IMR-90 (cell line): ENCODE data around the gene LATS1.

ENCODE experiments used
- CEBPB ChIP-seq: IDR thresholded peaks from 2 replicates; pipeline ENCODE4 v1.6.1; 2012; ENCODE audit warnings: low read depth, low read length, improper control_type of control experiment
- FOS ChIP-seq: fragments of 150-350 bp; IDR thresholded peaks from 2 replicates; pipeline ENCODE4 v1.6.1; 2016; ENCODE audit warnings: low read depth, low read length
- MAFK ChIP-seq: IDR thresholded peaks from 2 replicates; pipeline ENCODE4 v1.6.1; 2012; ENCODE audit warnings: low read depth, low read length, improper control_type of control experiment
- MAZ ChIP-seq: IDR thresholded peaks from 2 replicates; pipeline ENCODE4 v1.6.1; 2012; ENCODE audit warnings: low read depth, mild to moderate bottlenecking, low read length, improper control_type of control experiment, moderate library complexity, borderline replicate concordance
- POLR2A ChIP-seq: IDR thresholded peaks from 2 replicates; pipeline ENCODE4 v1.6.1; 2012; ENCODE audit warnings: mild to moderate bottlenecking, low read depth, low read length
- RAD21 ChIP-seq: IDR thresholded peaks from 2 replicates; pipeline ENCODE4 v1.6.1; 2012; ENCODE audit warnings: low read length, improper control_type of control experiment
- RFX5 ChIP-seq: IDR thresholded peaks from 2 replicates; pipeline ENCODE4 v1.8.0; 2012; ENCODE audit warnings: low read depth, mild to moderate bottlenecking, low read length, moderate library complexity
- TF ChIP-seq, protein P1 (sequence below): conservative IDR thresholded peaks from 2 replicates; pipeline ENCODE4 v1.5.1; 2012; ENCODE audit warnings: mild to moderate bottlenecking, low read depth, low read length, improper control_type of control experiment
- TF ChIP-seq, protein P2 (sequence below): fragments of 150-350 bp; IDR thresholded peaks from 2 replicates; pipeline ENCODE4 v1.6.1; 2016; ENCODE audit warnings: low read depth, mild to moderate bottlenecking, low read length, moderate library complexity, borderline replicate concordance

DNA sequence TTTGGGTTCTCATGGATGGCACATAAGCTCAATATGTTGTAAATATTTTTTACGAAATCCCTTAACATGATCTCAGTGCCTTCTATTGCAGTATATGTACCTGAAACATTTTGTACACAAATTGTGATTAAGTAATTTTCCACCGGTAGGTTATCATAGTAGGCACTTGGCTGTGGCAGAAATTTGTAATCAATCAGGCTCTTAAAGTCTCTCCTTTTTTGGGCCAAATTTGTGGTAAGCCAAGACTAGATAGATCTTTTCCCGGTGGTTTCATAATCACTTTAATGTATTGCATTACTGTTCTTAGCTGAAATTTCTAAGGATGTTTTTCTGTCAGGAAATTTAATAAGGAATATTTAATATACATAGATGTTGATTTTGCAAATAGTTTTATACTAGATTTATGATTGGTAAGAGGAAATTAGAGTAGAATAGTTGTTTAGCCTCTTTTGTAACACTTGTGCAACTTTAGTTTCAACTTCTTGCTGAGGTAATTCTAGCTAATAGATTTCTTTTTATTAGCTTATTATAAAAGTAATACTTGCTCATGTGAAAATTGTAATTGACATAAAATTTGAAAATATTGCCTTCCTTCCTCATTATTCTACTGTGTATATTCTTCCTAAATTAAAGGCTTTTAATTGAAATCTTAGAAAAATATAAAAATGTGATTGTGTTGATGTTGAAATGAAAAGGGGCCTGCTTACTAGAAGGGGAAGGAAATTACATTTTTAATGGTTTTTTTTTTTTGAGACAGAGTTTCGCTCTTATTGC, 34.9 kb upstream of the LATS1 start:
- TF ChIP-seq, protein P1, sequence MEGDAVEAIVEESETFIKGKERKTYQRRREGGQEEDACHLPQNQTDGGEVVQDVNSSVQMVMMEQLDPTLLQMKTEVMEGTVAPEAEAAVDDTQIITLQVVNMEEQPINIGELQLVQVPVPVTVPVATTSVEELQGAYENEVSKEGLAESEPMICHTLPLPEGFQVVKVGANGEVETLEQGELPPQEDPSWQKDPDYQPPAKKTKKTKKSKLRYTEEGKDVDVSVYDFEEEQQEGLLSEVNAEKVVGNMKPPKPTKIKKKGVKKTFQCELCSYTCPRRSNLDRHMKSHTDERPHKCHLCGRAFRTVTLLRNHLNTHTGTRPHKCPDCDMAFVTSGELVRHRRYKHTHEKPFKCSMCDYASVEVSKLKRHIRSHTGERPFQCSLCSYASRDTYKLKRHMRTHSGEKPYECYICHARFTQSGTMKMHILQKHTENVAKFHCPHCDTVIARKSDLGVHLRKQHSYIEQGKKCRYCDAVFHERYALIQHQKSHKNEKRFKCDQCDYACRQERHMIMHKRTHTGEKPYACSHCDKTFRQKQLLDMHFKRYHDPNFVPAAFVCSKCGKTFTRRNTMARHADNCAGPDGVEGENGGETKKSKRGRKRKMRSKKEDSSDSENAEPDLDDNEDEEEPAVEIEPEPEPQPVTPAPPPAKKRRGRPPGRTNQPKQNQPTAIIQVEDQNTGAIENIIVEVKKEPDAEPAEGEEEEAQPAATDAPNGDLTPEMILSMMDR, result no peak
- TF ChIP-seq MAZ, result no peak
- TF ChIP-seq FOS, result no peak
- TF ChIP-seq POLR2A, result no peak
- TF ChIP-seq RAD21, result no peak
- TF ChIP-seq CEBPB, result no peak
- TF ChIP-seq, protein P2, sequence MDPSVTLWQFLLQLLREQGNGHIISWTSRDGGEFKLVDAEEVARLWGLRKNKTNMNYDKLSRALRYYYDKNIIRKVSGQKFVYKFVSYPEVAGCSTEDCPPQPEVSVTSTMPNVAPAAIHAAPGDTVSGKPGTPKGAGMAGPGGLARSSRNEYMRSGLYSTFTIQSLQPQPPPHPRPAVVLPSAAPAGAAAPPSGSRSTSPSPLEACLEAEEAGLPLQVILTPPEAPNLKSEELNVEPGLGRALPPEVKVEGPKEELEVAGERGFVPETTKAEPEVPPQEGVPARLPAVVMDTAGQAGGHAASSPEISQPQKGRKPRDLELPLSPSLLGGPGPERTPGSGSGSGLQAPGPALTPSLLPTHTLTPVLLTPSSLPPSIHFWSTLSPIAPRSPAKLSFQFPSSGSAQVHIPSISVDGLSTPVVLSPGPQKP, result no peak
- TF ChIP-seq RFX5, result no peak
- TF ChIP-seq MAFK, result no peak
